Inflammatory macrophage treated with lipopolysaccharide for 4 hours (primary cell): ENCODE measurements around the gene FLT1.
A peak's percentile ranks its signal among the peaks of the same experiment; 100 is the strongest.

ENCODE experiments used
- DNase-seq: peaks from one replicate; pipeline ENCODE4 v3.0.0-alpha.2; 2020

FLT1 gene

DNA sequence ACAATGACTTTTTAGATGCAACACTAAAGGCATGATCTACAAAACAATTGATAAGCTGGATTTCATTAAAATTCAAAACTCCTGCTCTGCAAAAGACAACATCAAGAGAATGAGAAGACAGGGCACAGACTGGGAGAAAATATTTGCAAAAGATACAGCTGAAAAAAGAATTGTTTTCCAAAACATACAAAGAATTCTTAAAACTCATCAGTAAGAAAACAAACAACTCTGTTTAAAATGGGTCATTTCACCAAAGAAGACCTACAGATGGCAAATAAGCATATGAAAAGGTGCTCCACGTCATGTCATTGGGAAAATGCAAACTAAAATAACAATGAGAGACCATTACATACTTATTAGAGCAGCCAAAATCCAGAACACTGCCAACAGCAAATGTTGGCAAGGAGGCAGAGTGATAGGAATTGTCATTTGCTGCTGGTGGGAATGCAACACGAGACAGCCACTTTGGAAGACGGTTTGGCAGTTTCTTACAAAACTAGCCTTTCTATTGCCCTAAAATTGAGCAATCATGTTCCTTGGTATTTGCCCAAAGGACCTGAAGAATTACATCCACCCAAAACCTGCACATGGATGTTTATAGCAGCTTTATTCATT is 39.2 kb downstream of the FLT1 start:
- DNase-seq: no peak

DNA sequence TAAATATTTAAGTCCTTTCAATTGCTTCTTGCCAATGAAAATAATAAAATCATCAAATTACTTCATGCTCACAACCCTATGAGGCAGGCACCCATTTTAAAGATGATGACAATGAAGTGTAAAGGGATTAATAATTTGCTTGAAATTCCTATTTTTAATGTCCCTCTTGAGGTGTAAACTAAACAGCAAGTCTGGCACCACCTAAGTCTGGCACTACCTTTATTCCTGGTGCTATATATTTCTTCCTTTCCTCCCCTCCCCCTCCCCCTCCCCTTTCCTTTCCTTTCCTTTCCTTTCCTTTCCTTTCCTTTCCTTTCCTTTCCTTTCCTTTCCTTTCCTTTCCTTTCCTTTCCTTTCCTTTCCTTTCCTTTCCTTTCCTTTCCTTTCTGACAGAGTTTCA is 42.2 kb downstream of the FLT1 start:
- DNase-seq: no peak

DNA sequence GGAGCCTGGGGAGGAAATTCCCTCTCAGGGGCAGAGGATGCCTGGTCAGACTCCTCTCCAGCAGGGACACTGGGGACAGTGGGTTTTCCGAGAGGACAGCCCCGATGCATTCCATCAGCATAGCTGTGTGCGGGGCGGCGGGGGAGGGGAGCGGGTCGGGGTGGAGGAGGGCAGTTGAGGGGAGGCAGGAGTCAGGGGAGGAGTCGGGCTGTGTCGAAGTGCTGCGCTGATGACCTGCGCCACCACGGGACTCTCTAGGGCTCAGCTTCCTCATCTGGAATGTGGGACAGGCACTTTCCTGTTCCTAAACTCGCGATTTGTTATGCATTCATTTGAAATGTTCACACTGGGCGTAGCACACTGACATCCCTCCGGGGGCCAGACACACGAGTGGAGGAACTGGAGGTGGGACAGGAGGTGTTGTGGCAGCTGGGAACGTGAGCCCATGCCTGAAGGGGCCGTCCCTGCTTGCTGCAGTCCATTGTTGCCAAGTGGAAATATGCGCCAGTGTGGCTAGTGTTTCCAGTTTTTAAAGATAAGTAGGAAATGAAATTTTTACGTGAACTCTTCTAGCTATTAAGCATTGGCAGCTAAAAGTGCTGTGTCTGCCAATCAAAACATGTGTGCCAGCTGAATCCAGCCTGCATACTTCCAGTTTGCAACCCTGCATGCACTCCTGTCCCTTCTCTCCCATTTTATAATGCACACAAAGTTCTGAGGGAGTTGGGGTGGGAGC is 43.3 kb downstream of the FLT1 start:
- DNase-seq: no peak

DNA sequence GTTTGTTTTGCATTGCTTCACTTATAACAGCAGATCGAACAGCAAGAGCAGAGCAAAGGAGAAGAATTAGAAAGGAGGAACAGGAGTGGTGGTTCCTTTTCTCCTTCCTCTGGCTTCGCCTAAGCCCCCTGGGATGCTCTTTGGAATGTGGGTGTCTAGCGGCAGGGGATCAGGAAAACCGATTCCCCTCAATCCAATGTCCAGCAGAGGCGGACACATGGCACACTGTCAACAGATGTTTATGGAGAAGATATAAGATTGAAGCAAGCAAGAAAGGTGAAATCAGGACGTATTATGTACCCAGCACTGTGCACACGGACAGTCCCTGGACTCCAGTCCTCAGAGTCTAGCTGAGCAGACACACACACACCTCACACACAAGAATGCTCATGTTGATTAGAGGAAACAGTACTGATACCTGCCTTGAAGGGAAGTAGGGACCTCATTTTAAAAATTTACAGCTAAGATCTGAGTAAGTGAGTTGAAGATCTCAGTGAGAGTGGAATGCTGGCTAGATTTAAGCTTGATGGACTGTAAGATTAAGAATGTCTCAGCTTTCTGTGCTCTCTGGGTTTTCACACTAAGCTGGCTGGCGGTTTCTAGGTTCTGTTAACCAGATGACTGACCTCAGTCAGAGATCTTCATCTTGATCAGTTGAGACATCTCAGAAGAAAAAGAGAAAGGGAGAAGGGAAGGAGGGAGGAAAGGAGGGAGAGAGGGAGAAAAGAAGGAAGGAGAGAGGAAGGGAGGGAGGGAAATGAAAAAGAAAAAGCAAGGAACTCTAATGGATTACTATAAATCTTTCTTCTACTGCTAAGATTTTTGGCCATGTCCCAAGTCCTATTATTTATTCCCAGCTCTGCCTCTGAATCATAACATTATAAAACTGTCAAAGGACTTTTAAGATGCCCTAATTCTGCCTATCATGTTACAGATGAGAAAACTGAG is 44.8 kb downstream of the FLT1 start:
- DNase-seq: no peak

DNA sequence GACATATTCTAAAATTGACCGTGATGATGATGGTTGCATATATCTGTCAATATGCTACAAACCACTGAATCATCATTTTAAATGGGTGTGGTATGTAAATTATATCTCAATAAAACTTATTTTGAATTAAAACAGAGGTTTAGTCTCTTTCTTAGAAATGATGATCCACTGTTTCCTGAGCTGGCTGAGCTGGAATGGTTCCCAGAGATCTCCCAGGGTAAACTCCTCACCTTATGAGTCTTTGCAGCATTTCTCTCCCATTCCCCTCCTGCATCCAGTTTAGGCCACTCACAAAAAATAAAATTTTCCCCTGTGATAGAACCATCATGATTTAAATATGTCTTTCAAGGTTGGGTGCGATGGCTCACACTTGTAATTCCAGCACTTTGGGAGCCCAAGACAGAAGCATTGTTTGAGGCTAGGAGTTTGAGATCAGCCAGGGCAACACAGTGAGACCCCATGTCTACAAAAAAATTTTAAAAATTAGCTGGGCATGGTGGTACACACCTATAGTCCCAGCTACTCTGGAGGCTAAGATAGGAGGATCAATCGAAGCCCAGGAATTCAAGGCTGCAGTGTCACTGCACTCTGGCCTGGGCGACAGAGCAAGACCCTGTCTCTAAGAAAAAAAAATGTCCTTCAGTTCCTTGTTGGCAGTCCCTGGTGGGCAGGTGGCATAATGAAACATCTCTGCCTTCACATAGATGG is 46.1 kb downstream of the FLT1 start:
- no peak for DNase-seq

DNA sequence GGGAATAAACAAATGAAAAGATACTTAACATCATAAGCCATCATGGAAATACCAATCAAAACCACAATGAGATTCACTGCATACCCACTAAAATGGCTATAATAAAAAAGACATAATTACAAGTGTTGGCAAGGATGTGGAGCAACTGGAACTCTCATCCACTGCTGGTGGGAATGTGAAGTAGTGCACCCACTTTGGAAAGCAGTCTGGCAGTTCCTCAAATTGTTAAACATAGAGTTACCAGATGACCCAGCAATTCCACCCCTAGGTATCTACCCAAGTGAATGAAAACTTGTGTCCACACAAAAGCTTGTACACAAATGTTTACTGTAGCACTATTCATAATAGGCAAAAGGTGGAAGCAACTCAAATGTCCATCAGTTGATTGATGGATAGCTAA is 46.9 kb downstream of the FLT1 start:
- no peak for DNase-seq

DNA sequence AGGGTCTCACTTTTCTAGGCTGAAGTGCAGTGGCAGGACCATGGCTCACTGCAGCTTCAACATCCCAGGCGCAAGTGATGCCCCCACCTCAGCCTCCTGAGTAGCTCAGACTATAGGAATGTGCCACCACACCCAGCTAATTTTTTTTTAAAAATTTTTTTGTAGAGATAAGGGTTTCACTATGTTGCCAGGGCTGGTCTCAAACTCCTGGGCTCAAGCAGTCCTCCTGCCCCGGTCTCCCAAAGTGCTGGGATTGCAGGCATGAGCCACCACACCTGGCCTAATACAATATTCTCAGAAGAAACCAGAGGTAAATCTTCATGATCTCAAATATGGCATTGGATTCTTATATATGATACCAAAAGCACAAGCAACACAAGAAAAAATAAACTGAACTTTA is 47.7 kb downstream of the FLT1 start:
- DNase-seq: no peak

DNA sequence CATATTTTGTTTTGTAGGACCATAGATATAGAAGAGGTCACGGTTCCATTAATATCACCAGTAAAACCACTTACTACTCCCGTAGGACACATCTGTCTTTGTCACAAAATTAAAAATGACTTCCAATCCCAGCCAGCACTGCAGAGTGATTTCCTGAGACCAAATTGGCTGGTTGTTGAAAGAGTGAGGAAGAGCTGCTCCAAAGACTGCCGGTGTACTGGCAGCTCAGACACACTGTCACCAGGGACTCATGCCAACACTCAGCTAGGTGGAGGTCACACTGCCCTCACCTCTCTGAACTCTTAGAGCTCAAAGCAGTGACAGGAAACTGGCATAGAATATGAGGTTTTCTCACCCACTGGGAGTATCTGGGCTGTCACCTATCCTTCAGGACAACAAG is 52.1 kb downstream of the FLT1 start:
- no peak for DNase-seq

DNA sequence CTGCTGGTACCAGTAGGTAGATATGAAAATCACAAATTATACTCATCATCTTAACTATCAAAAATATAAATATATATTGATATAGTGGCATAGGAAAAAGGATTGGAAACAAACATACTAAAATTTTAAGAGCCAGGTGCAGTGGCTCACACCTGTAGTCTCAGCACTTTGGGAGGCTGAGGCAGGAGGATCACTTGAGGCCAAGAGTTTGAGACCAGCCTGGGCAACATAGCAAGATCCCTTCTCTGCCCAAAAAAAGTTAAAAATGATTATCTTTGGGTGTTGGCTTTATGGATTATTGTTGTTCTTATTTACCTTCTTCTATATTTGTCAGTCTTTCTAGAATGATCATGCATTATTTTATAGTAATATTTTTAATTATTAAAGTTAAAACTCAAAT is 53.4 kb downstream of the FLT1 start:
- no peak for DNase-seq

DNA sequence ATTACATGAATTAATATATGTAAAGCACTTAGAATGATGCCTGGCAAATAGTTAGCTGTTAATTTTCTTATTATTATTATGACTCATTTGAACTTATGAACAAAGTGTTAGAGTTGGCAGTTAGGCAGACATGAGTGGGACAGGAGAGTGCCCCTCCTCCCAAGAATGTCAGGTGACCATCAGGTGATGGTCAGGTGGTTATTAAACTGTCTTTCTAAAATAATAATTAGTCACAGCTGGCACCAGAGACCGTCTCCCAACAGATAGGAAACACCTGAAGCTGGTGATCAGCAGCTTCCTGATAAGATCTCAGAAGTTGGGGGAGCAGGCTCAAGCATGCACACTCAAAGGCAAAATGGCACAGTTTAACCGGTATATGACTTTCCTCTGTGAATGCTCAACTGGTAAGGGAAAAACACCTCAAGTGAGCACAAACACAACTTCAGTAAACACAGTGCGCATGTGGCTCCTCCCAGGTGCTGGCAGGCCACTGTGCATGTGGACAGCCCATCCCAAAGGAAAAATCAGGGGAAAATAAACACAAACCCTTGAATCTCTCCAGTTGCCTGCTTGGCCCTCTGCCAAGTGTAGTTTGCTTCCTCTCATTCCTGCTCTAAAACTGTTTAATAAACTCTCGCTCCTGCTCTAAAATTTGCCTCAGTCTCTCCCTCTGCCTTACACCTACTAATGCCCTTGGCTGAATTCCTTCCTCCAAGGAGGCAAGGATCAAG is 54.0 kb downstream of the FLT1 start:
- DNase-seq: no peak

DNA sequence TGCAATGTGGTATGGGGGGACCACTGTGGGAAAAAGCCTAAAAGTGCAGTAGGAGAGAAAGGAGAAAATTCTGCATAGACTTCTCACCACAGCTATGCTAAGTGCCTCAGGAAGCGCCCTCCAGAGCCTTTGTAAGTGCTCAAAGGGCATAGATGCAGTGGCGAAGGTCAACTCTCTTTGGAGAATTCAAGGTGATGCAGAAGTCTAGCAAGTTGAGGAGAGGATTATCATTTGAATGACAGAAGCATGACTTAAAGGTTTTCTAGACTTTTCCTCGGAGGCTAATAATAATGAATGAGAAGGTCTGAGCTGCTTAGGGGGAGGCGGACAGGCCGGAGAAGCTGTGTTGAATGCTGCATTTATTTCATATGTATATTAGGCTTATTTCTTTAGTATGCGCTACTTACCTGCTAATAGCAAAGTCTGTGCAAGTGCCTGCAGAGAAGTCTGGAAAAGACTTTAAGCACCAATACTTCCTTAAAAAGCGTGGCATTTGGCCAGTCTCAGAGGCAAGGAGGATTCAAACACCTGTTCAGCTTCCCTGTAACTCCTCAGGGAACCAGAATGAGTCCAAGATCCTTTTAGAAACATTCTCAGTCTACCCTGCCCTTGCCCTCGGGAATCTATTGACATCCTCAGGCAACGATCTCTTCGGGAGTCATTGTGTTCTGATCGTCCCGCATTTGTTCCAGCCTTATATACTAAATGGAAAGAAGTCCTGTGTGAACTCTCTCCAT is 56.2 kb downstream of the FLT1 start:
- no peak for DNase-seq

DNA sequence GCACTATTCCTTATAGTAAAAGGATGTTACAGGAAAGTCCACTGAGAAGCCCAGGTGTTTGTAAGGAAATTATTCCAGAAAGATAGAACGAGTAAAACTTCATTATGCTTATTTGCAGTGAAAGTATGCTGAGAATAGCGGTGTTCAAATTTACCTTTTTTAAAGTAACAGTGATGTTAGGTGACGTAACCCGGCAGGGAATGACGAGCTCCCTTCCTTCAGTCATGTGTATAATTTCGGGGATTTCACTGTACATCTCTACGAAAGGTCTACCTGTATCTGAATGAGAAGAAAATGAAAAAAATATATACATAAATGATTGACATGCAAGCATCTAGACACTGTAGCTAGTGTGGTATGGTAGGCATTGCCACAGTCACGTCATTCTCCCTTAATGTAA is 56.9 kb downstream of the FLT1 start:
- no peak for DNase-seq

DNA sequence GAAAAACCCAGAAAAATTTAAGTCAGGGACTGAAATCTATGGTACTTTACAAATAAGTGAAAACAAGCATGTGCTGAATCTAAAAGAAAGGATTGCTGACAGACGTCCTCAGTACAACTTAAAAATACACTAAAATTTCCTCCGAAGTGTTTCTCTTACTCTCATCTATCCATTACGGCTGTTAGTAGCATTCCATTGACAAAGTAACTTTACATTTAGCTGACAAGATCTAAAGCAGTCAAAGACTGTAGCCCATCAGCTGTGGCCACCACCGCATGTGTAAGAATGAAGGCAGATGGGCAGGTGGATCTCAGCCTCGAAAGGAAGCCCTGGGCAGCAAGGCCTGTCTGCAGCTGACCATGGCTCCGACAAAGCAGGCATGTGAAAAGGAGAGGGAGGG is 59.0 kb downstream of the FLT1 start:
- no peak for DNase-seq

DNA sequence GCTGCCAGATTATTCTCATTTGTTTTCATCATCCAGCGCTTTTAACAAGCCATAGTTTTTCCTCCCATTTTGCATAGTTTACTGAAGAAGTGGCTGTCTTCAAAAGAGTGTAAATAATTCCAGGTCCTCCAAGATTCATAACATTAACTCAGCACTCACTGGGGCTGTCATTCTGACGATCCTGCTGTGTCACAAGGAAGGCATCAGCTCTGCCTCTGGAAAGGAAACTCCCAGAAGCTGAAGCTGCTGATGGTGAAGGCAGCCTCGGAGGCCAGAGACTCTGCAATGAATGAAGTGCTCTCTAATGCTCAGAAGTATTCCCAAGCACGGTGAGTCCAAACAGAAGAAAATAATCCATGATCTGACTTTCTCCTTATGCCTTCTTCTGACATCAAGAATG is 60.0 kb downstream of the FLT1 start:
- no peak for DNase-seq

DNA sequence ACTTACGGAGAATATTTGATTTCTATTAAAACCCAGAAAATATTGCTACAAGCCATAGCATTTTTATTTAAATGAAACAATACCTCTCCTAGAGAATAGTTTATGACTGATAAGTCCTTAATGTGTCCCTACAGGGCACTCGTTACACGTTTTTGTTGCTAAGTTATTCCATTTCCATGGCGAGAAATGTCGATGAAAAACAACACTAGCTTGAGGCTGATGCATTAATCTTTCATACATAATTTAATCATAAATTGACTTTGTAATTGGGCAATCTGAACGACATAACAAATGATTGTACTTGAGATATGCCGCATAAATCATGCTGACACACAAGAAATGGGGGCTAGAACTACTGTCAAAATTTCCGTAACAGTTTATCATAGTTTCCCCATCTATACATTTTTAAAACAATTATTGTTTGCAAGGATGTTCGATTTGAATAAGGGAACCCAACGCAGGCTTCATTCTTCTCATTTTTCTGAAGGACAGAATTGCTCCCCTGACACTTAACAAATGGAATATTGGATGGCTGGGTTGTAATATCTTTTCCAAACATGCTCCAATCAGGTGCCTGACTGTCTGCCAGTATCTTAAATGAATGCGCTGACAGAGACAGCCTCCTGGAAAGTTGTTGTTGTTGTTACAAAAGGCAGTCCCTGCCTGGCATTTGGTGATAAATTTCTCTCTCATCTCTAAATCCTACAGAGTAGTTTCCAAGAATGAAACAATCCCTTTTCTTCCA is 61.9 kb downstream of the FLT1 start:
- DNase-seq: no peak

DNA sequence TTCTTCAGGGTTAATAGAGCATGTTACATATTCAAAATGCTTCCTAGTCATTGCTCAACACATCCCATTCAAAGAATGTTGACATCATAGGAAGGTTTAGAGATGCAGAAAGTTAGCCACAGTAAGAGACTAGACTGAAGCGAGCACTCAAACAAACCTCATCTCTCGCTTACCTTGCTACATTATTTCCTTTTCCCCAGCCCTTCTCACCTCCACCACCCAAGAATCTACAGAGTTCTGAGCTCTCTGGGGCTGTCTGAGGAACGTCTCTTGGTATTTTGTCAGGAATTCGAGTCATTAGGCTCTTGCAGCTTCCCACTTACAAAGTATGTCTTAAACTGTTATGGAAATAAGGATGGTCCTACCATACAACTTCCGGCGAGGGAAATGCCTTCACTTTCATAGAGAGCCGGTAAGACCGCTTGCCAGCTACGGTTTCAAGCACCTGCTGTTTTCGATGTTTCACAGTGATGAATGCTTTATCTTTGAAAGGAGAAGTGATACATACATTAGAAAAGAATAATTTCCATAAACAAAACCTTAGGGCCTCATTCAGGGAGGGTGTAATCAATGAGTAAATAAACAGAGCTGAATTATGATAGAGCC is 65.1 kb downstream of the FLT1 start:
- peak; percentile 33 for DNase-seq

DNA sequence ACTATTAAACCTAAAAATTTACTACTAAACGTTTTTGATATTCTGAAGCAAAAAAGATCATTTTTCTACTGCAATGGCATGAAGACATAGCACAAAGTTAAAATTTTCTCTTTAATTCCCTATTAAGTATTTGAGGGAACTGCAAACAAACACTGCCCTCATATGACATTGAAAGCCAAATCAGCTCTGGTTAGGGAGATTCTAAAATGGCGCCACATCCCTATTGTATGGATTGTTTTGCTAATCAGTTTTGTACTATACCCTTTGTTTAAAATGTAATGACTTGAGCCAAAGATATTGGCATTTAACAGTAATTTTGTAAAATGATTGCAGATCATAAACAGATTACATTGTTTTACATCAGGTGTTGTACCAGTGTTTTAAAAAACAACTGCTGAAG is 65.8 kb downstream of the FLT1 start:
- DNase-seq: no peak

DNA sequence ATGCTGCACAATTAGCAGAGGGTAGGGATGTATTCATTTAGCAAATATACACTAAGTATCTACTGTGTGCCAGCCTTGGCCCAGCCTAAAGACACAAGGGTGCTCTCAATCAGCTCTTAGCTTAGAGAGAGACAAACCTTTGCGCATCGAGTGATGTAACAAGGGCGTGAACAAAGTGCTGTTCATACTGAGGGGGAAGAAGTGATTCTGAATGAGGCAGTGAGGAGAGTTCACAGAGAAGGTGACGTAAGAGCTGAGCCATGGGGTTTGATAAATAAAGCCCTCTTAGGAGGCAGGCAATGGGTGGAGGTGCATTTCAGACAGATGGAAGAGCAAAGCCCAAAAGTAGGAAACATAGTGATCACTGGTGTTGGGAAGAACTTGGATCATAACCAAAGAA is 68.5 kb downstream of the FLT1 start:
- DNase-seq: peak; percentile 73

DNA sequence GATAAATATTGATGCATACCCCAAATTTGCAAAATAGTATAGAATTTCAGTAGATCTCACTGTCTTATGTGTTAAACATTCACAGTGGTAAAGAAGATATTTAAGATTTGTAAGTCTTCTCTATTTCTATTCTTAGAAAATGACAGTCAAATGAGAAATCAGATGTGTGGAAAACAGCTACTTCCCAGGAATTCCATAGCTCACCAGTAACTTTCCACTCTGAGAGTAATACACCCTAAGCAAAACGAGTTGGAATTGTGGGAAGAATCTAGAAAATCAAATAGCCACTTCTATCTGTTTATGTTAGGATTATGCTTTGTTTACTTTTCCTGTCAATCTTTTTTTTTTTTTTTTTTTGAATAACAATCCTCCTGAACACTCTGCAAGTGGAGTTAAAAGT is 69.1 kb downstream of the FLT1 start:
- no peak for DNase-seq

DNA sequence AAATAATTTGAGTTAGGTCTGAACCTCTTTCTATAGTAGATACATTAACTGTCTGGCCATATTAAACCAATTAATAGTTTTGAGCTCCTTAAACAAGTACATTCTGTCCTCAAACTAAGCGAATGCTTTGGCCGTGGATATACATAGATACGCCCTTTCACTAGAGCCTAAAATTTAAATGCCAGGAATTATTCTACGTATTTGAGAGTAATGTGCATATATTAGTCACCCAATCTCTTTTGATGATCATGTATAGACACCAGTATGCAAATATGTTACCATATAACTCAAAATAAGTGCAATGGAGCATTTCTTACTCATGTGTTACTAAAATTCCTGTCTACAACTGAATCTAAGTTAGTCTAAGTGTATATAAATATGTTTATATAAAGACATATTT is 70.4 kb downstream of the FLT1 start:
- no peak for DNase-seq

DNA sequence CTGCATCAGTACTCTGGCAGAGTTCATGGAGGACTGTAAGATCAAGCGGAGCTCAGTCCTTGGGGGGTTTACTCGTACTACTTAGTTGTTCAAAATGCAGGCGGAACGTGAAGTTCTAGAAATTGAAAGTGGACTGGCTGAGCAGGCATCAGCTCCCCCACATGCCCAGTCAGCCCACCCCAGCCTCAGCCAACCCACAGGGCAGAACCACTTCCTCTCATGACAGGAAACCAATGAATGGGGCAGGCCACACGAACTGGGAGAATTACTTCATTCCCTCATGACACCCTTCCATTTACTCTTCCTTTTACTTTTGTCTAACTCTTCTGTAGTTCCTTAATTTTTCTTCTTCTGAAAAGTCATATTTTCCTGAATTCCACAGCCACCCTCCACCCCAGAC is 71.9 kb downstream of the FLT1 start:
- DNase-seq: peak; percentile 97
